Loucy (cell line): ENCODE measurements around the gene MED13.

Experiments
- CTCF ChIP-seq: fragments of 200-600 bp; sonication (generic); conservative IDR thresholded peaks from 2 replicates; pipeline ENCODE4 v1.5.1; 2014; ENCODE audit warnings: mild to moderate bottlenecking, antibody characterized with exemption, low read length
- EZH2phosphoT487 ChIP-seq: fragments of 200-600 bp; IDR thresholded peaks from 2 replicates; pipeline ENCODE4 v1.6.1; 2018; ENCODE audit warnings: antibody characterized with exemption, mild to moderate bottlenecking, moderate library complexity, borderline replicate concordance

- TF ChIP-seq CTCF (no peak), EZH2phosphoT487 (no peak)
Measured at GRCh38 chr17:61907361-61907760, 157.7 kb downstream of the MED13 start.
